Right lobe of liver (tissue), 4 donors: ENCODE data around the gene RPL35A.

Experiments used
- POLR2A ChIP-seq: fragments of 450-650 bp; IDR thresholded peaks from one replicate; pipeline ENCODE4 v1.6.1; 2017; ENCODE audit warnings: antibody characterized with exemption, mild to moderate bottlenecking
- TF ChIP-seq, protein P1 (sequence below), 4 donors: fragments of 200-600 bp in 3 of 4; fragments of 450-650 bp in 1 of 4; IDR thresholded peaks; one replicate each; pipeline versions ENCODE4 v1.5.1 to v1.8.0; 2016 to 2022; ENCODE audit warnings: antibody characterized with exemption in 4 of 4, mild to moderate bottlenecking in 2 of 4
- donor health status: DM: no; HTN: no; CAD: no.
- donor health status: DM: no; HTN: no; CAD: no.
- donor health status: DM: no; HTN: yes; CAD: no.

- TF ChIP-seq, protein P1, sequence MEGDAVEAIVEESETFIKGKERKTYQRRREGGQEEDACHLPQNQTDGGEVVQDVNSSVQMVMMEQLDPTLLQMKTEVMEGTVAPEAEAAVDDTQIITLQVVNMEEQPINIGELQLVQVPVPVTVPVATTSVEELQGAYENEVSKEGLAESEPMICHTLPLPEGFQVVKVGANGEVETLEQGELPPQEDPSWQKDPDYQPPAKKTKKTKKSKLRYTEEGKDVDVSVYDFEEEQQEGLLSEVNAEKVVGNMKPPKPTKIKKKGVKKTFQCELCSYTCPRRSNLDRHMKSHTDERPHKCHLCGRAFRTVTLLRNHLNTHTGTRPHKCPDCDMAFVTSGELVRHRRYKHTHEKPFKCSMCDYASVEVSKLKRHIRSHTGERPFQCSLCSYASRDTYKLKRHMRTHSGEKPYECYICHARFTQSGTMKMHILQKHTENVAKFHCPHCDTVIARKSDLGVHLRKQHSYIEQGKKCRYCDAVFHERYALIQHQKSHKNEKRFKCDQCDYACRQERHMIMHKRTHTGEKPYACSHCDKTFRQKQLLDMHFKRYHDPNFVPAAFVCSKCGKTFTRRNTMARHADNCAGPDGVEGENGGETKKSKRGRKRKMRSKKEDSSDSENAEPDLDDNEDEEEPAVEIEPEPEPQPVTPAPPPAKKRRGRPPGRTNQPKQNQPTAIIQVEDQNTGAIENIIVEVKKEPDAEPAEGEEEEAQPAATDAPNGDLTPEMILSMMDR (IDR thresholded peaks at IDR 0.05), result no peak
- peak; percentile 7 for TF ChIP-seq POLR2A
Measured at GRCh38 chr3:197957790-197958133, 7.8 kb downstream of the RPL35A start.
